RWPE2 (cell line): ENCODE data around the gene KCTD3.

ENCODE experiments used
- ATAC-seq: fragments of 200-7000 bp; cut with Tn5 transposase; 3 replicates; pipeline ENCODE4 v1.9.1; 2021; ENCODE audit warnings: low read depth
- DNase-seq: peaks from one replicate; pipeline ENCODE4 v3.0.0-alpha.2; 2020; ENCODE audit warnings: low spot score
- H3K27ac ChIP-seq: fragments of 450-650 bp; 2 replicates; pipeline ENCODE4 v1.5.1; 2017; ENCODE audit warnings: mild to moderate bottlenecking; ENCODE audit not compliant: poor library complexity, severe bottlenecking
- H3K27me3 ChIP-seq: fragments of 250-450 bp; sonication (Bioruptor Pico); 2 replicates; pipeline ENCODE4 v1.5.1; 2021; ENCODE audit warnings: mild to moderate bottlenecking, moderate library complexity; ENCODE audit not compliant: insufficient read depth, poor library complexity, severe bottlenecking
- H3K36me3 ChIP-seq: fragments of 250-450 bp; sonication (Bioruptor Pico); 2 replicates; pipeline ENCODE4 v1.5.1; 2020; ENCODE audit warnings: low read depth, mild to moderate bottlenecking, moderate library complexity
- H3K4me1 ChIP-seq: fragments of 250-450 bp; sonication (Bioruptor Pico); 2 replicates; pipeline ENCODE4 v1.5.1; 2021; ENCODE audit warnings: mild to moderate bottlenecking, moderate library complexity; ENCODE audit not compliant: insufficient read depth, poor library complexity, severe bottlenecking
- H3K4me3 ChIP-seq: fragments of 250-450 bp; sonication (Bioruptor Pico); 2 replicates; pipeline ENCODE4 v1.5.1; 2021; ENCODE audit warnings: mild to moderate bottlenecking, moderate library complexity; ENCODE audit not compliant: severe bottlenecking
- H3K9me3 ChIP-seq: fragments of 250-450 bp; sonication (Bioruptor Pico); 2 replicates; pipeline ENCODE4 v1.5.1; 2021; ENCODE audit warnings: mild to moderate bottlenecking, moderate library complexity; ENCODE audit not compliant: severe bottlenecking
- TF ChIP-seq, protein P1 (sequence below): fragments of 450-650 bp; IDR thresholded peaks from one replicate; pipeline ENCODE4 v1.5.1; 2017; ENCODE audit warnings: mild to moderate bottlenecking, moderate library complexity; ENCODE audit not compliant: poor library complexity, severe bottlenecking

The KCTD3 gene

DNA sequence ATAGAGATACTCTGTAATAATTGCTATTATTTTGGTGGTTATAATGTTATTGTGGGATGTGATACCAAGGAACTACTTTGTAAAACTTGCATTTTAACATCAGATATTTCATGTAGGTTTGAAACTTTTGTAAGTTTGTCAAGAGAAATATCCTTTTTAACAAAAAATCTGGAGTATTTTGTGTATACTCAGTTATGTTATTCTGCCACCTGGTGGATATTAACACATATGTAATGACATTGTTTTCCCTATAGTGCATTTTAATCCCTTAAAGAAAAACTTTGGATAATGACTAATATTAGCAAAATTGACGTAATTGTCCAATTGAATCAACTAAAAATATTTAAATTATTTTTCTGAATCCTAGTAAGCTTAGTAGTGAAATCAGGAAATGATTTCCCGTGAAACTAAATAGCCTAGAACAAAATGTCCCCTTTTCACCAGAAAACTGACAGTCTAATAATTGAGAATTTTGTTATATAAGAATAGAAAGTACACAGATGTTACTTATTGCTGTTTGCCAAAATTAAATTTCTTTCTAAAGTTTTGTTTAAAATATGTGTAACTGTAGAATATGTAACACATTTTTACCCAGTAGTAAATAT lies 39.6 kb downstream of the KCTD3 start:
- Histone ChIP-seq H3K4me1 (no peaks in the 10 kb centered on the region), H3K27ac (no peak overlapping the region), H3K4me3 (no peak overlapping the region), H3K27me3 (no peaks in the 10 kb centered on the region), H3K36me3 (peaks cover 21% of the 10 kb centered on the region), H3K9me3 (no peaks in the 10 kb centered on the region)
- DNase-seq: no peak
- no peak for ATAC-seq
- TF ChIP-seq, protein P1, sequence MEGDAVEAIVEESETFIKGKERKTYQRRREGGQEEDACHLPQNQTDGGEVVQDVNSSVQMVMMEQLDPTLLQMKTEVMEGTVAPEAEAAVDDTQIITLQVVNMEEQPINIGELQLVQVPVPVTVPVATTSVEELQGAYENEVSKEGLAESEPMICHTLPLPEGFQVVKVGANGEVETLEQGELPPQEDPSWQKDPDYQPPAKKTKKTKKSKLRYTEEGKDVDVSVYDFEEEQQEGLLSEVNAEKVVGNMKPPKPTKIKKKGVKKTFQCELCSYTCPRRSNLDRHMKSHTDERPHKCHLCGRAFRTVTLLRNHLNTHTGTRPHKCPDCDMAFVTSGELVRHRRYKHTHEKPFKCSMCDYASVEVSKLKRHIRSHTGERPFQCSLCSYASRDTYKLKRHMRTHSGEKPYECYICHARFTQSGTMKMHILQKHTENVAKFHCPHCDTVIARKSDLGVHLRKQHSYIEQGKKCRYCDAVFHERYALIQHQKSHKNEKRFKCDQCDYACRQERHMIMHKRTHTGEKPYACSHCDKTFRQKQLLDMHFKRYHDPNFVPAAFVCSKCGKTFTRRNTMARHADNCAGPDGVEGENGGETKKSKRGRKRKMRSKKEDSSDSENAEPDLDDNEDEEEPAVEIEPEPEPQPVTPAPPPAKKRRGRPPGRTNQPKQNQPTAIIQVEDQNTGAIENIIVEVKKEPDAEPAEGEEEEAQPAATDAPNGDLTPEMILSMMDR: peak; percentile 51

DNA sequence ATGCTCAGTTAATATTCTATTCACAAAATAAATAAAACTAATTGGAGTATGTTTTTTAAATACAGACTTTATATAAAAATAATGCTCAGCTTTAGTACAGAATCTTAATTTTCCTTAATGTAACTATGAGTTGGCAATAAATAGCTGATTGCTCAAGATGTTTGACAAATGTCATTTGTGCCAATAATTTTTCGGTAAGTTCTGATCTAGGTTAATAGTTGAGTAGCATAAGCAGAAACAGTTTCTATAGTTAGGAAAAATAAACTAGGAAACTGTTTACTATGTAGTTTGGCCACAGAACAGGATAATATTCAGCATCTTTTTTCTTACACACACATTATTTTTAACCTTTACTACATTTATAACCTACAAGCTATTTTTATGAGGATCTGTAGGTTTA lies 40.3 kb downstream of the KCTD3 start:
- ATAC-seq (no peak), DNase-seq (no peak)
- Histone ChIP-seq H3K4me1 (no peaks in the 10 kb centered on the region), H3K9me3 (no peaks in the 10 kb centered on the region), H3K36me3 (peaks cover 27% of the 10 kb centered on the region), H3K27me3 (no peaks in the 10 kb centered on the region), H3K27ac (no peak overlapping the region), H3K4me3 (no peak overlapping the region)
- TF ChIP-seq, protein P1: no peak

DNA sequence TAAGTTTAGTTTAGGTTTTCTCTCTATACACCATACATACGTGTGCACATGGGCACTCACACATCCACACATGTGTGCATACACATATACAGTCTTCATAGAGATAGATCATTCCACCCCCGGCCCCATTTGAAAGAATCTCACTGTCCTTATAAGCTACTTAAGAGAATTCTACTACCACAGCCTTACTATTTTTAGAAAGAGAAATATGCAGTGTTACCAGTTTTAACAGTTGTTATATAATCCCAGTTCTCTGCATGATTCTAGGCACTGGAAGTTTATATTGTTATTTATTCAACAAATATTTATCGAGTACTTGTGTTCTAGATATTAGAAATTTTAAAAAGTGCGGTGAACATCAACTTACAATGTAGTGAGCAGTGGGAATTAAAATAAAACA lies 41.5 kb downstream of the KCTD3 start:
- ATAC-seq: no peak

DNA sequence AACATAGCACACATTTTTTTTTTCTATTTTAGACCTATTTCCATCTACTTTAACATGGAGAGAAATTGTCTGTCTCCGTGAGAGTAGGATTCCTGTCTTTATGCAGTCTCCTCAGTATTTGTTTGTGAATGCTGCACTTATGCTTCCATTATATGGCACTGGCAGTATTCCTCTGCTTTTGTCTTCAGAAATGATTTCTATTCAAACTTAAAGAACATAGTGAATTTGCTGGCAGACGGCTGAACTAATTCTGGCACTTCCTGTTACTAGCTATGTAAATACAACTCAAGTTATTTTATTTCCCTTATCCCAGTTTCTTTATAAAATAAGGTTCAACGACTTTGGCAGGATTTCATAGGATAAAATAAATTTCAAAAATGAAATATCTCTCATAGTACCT lies 45.3 kb downstream of the KCTD3 start:
- no peak overlapping the region for H3K27ac ChIP-seq
- H3K27me3 ChIP-seq: no peaks in the 10 kb centered on the region
- peaks cover 22% of the 10 kb centered on the region for H3K36me3 ChIP-seq
- H3K4me3 ChIP-seq: no peak overlapping the region
- no peaks in the 10 kb centered on the region for H3K4me1 ChIP-seq
- TF ChIP-seq, protein P1: no peak
- H3K9me3 ChIP-seq: no peaks in the 10 kb centered on the region
- ATAC-seq (no peak), DNase-seq (no peak)

More for the DNA sequence above, 41.5 kb downstream of the KCTD3 start:
- H3K27me3 ChIP-seq: no peaks in the 10 kb centered on the region
- DNase-seq: no peak
- no peaks in the 10 kb centered on the region for H3K9me3 ChIP-seq
- TF ChIP-seq, protein P1: no peak
- no peaks in the 10 kb centered on the region for H3K4me1 ChIP-seq
- H3K36me3 ChIP-seq: peaks cover 27% of the 10 kb centered on the region
- H3K4me3 ChIP-seq: no peak overlapping the region
- H3K27ac ChIP-seq: no peak overlapping the region

DNA sequence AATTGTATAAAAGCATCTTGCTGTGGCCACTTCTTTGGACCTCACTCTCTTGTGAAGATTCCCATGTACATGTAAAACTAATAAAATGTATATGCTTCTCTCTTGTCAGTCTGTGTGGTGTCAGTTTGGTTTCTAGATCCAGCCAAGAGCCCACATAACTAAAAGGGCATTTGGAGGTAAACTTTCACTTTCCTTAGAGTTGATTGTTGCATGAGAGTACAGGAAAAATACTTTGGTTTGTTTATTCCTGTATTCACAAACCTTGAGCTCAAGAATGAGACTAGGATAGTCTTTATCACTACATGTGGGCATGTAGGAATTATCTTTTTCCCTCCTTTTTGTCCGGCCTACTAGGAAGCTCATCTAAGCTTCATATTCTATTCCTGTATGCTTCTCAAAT lies 50.9 kb downstream of the KCTD3 start:
- no peak for DNase-seq
- H3K4me1 ChIP-seq: no peaks in the 10 kb centered on the region
- H3K36me3 ChIP-seq: peaks cover 6% of the 10 kb centered on the region
- no peaks in the 10 kb centered on the region for H3K9me3 ChIP-seq
- no peak overlapping the region for H3K27ac ChIP-seq
- H3K27me3 ChIP-seq: no peaks in the 10 kb centered on the region
- H3K4me3 ChIP-seq: no peak overlapping the region
- TF ChIP-seq, protein P1: no peak
- ATAC-seq: no peak
